HG02678 (cell line): Measurements from ENCODE around the gene GBE1.
A peak's percentile ranks its signal among the peaks of the same experiment; 100 is the strongest.

Experiments used
- ATAC-seq: cut with Tn5 transposase; IDR thresholded peaks from one replicate; pipeline ENCODE4 v1.9.1; 2021; ENCODE audit warnings: mild to moderate bottlenecking, moderate library complexity; ENCODE audit not compliant: unreplicated experiment

The GBE1 gene

DNA sequence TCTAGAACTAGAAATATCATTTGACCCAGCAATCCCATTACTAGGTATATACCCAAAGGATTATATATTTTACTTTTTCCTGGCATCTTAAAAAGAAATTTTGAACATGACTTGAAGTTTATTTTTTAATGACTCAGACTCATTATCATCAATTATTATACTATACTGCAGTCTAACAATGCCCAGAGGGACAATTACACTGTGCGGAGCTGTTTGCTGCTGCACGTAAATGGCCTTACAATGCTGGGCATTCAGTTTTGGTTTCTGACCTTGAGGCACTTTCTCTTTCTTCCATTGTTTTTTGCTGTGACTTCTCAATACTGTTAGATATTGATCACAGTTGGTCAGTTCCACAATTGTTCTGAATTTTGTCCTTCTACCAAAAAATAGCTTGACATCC, 128.8 kb downstream of the GBE1 start:
- ATAC-seq, result no peak

DNA sequence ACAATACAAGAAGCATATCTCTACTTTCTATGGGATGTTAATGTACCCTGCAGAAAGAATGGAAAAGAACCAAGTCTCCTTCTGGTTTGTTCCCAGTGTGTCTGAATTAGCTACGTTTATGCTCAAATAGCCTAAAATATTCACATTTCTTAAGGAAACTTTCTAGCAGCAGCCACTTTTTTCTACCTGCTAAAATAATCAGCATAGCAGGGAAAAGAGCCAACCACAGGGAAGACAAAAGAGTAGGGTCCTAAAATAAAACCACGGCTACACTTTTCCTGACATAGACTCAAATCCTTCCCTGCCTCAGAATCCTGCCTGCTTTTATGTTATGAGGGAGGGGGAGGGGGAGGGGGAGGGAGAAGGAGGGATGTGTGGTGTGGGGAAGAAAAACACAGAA, 136.7 kb downstream of the GBE1 start:
- ATAC-seq, result no peak

DNA sequence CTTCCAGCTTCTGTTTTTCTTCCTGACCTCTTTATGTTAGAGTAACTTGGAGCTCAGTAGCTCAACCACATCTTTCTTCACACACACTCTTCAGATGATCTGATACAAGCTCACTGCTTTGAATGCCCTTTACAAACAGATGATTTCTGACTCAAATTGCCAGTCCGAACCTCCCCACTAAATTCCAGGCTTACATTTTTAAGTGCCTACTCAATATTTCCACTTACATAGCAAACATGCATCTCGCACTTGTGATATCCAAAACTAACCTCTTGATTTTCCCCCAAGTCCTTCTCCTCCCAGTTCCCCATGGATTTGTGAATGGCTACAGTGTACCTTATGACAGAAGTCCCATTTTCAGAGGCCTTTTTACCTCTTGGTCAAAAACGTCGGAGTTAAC, 139.1 kb downstream of the GBE1 start:
- ATAC-seq, result no peak

DNA sequence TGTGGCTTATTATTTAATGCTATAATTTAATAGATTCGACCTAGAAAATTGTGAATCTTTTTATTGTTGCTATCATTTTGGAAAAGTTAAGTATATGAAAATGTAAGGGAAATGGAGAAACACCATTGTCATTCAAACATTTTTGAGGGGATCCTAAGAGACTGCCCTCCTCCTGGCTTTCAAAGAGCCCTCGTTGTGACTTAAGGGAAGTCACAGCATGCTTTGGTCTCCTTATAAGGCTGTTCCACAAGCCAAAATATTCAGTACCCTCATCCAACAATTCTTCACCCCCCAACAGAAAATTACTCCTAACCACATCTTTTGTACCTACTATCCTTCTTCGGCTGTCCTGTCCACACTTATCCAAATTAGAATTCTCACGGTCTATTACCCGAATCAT, 140.2 kb downstream of the GBE1 start:
- ATAC-seq, result no peak

- no peak for ATAC-seq
These were observed 140.6 kb downstream of the GBE1 start for GRCh38 chr3:81620849-81621248.

DNA sequence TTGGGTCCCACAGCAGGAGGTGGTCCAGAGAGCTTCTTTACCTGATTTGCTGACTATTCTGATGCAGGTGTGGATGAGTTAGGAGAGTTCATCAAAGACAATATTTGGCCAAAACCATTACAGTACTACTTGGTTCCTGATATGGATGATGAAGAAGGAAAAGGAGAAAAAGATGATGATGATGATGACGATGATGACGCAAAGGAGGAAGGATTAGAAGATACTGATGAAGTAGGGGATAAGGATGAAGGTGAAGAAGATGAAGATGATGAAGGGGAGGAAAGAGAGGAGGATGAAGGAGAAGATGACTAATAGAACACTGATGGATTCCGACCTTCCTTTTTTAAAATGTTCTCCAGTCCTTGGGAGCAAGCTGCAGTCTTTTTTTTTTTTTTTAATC, 148.7 kb downstream of the GBE1 start:
- no peak for ATAC-seq

DNA sequence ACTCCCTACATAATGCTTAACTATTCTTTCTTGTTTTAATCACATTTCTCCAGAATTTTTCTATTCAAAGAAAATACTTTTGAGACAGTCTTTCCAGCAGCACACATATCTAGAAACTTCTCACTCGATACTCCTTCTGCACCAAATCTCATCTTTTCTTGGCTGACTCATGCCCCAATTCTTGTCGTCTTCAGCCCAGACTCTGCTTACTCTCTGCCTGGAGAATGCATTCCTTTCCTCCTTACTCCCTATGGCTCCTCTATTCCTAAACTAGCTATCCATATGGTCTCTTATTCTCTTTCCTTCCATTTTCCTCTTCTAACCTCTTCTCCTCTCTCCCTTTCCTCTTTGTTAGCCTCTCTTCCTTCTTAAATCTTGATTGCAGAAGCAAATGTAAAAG, 158.7 kb downstream of the GBE1 start:
- no peak for ATAC-seq

- ATAC-seq, result peak; percentile 56
These were observed 159.6 kb downstream of the GBE1 start for GRCh38 chr3:81601707-81602305.

GRCh38 chr3:81592101-81592500, 169.3 kb downstream of the GBE1 start:
- no peak for ATAC-seq

- ATAC-seq, result no peak
These were observed 175.5 kb downstream of the GBE1 start for GRCh38 chr3:81585937-81586336.

GRCh38 chr3:81585056-81585455, 176.4 kb downstream of the GBE1 start:
- ATAC-seq, result no peak

DNA sequence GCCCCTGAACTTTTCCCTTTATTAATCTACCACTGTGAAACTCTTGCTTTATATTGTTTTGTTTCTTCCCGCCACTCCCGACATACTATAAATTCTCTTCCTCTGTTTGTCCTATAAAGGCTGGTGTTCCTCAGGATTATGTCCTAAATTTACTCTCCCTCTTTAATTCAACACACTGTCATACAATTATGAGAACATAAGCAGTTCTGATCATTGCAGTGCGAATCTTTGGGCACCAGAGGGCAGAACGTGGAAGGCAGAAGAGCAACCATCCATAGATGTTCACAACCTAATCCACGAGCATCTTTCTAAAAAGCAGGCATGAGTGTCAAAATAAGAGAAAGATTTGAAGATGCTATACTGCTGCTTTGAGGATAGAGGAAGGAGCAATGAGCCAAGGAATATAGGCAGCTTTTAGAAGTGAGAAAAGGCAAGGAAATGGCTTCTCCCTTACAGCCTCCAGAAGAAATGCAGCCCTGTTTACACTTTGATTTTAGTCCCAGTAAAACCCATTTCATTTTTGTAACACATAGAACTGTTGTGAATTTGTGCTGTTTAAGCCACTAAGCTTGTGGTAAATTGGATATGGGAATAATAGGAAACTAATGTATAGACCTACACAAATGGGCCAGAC, 179.4 kb downstream of the GBE1 start:
- peak; percentile 87 for ATAC-seq

GRCh38 chr3:81580355-81580754, 181.1 kb downstream of the GBE1 start:
- no peak for ATAC-seq

DNA sequence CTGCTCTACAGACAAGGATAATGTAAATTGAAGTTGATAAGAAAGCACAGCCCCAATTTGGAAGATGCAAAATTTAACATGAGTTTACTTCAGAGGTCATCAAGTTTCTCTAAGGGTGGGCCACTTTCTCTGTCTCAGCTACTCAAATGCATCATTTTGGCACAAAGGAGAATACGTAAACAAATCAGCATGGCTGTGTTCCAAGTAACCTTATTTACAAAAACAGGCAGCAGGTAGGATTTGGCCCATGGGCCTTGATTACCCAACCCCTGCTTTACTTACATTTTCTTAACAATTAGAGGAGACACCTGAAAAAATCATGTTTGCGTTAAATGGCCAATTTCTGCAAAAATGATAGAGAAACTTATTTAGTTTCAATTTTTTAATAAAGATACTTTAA, 181.7 kb downstream of the GBE1 start:
- ATAC-seq, result no peak

GRCh38 chr3:81572201-81572756, 189.2 kb downstream of the GBE1 start:
- ATAC-seq, result no peak

- ATAC-seq, result no peak
These were observed 193.1 kb downstream of the GBE1 start for GRCh38 chr3:81568378-81568777.

- no peak for ATAC-seq
These were observed 196.4 kb downstream of the GBE1 start for GRCh38 chr3:81565041-81565440.

- ATAC-seq, result no peak
These were observed 203.3 kb downstream of the GBE1 start for GRCh38 chr3:81558106-81558505.

GRCh38 chr3:81554801-81555200, 206.6 kb downstream of the GBE1 start:
- ATAC-seq, result peak; percentile 18

DNA sequence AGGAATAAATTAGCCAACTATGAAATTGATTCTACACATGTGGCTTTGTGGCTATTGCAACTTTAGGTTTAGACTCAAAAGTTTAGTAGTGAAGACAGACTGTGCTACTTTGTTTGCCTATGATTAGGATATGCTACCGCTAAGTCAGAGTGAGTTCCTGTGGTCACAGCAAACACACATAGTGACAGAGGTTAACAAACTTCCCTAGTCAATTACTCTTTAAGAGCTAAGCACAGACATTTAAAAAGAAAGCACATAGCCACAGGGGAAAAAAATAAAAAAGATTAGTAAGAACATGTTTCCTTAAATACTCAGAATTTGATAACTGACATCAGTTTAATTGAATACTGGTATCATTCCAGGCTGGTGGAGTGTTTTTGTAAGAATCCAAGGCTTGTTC, 207.1 kb downstream of the GBE1 start:
- ATAC-seq, result peak; percentile 81

DNA sequence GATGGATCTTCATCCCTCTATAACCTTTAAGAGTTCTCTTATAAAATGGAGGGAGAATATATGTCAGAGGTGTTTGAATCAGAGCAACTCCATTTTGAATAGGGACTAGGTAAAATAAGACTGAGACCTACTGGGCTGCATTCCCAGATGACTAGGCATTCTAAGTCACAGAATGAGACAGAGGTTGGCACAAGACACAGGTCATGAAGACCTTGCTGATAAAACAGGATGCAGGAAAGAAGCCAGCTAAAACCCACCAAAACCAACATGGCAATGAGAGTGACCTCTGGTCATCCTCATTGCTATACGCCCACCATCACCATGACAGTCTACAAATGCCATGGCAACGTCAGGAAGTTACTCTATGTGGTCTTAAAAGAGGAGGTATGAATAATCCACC, 211.0 kb downstream of the GBE1 start:
- no peak for ATAC-seq

DNA sequence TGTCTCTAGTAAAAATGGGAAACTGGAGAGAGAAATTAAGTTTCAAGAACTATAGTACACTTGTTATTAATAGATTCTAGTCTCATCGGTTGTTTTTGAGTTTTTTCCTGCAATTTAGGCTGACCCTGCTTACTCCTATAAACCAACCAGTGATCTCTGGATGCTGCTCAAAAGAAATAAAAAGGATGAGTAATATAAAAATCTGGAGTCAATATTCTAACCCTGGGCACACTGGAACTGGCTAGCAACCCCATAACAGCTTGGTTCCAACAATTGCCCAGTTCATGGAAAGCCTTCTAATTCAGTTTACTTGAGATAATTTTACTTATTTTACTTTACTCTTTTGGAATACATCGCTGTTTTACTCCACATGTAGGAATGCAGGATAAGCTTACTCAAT, 211.6 kb downstream of the GBE1 start:
- ATAC-seq, result no peak

DNA sequence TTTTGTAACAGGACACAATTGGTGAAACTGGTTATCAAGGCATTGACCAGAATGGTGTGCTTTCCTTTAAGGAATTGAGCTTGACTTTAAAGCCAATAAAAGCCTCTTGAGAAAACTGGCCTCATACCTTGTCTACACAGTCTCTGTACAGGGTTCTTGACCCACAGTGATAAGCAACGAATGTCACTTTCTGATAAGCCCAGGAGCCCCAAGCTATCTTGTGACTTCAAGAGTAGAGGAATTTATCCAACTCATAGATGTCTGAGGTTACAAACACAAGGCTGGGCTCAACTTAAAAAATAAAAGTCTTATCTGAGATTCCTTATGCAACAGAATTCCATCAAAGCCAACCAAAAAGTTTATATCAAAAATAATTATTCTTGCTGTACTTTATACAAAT, 212.1 kb downstream of the GBE1 start:
- ATAC-seq, result no peak
